Measurements from ENCODE around the gene TSPAN10. TPM values are rescaled to one million over a fixed set of nuclear protein-coding genes. Genes with fewer than 3 reads are reported as not detected.

TSPAN10 gene
- total RNA-seq, 1 donor from 2014 or later: 1.8 TPM

- H3K27me3 Mint-ChIP-seq (ENCODE audit: low read depth): no peaks in the 10 kb centered on the region
- no peaks in the 10 kb centered on the region for H3K9me3 Mint-ChIP-seq (ENCODE audit: low read depth)
- no peak overlapping the region for H3K4me3 Mint-ChIP-seq (ENCODE audit: unreplicated experiment)
- peaks cover 18% of the 10 kb centered on the region for H3K36me3 Mint-ChIP-seq (ENCODE audit: low read depth)
- TF ChIP-seq, protein P1, sequence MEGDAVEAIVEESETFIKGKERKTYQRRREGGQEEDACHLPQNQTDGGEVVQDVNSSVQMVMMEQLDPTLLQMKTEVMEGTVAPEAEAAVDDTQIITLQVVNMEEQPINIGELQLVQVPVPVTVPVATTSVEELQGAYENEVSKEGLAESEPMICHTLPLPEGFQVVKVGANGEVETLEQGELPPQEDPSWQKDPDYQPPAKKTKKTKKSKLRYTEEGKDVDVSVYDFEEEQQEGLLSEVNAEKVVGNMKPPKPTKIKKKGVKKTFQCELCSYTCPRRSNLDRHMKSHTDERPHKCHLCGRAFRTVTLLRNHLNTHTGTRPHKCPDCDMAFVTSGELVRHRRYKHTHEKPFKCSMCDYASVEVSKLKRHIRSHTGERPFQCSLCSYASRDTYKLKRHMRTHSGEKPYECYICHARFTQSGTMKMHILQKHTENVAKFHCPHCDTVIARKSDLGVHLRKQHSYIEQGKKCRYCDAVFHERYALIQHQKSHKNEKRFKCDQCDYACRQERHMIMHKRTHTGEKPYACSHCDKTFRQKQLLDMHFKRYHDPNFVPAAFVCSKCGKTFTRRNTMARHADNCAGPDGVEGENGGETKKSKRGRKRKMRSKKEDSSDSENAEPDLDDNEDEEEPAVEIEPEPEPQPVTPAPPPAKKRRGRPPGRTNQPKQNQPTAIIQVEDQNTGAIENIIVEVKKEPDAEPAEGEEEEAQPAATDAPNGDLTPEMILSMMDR (IDR thresholded peaks at IDR 0.05): no peak
- H3K27ac Mint-ChIP-seq (ENCODE audit: unreplicated experiment): no peak overlapping the region
- DNase-seq (ENCODE audit: low spot score): no peak
- peaks cover 30% of the 10 kb centered on the region for H3K4me1 Mint-ChIP-seq (ENCODE audit: low read depth)
Observed at GRCh38 chr17:81686614-81687013, 49.6 kb downstream of the TSPAN10 start.

DNA sequence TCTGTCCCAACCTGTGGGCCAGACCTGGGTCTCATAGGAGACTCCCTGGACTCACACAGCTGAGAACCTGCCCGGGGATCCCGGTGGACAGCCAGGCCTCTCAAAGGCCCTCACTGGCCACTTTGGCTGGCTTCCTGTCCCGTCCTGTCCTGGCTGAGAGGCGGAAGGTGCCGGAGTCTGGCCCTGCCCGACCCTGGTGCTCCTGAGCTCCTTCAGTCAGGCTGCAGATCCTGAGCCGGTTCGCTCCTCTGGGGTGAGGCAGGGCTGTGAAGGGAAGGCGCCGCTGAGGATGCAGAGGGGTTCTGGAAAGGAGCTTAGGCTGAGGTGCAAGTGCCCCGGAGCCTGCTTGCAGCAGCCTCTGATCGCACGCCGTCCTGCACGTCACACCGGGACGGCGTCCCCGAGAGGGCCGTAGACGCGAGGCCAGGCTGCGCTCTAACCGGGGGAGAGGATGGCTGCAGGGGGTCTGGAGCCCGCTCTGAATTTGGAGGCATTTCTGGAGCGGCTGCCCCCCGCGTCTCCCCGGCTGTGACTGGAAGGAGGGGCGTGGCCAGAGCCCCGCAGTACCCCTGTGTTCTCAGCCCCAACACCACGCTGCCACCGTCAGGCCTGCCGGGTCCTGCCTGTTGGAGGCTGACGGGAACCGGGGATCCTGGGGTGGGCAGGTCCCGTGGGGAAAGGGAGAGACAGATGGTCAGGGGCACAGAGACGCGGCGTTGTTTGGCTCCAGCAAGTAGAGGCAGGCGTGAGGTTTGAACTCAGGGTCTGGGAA, 51.0 kb downstream of the TSPAN10 start:
- Mint-ChIP-seq H3K9me3 (ENCODE audit: low read depth) (no peaks in the 10 kb centered on the region), H3K27ac (ENCODE audit: unreplicated experiment) (no peak overlapping the region), H3K27me3 (ENCODE audit: low read depth) (no peaks in the 10 kb centered on the region), H3K4me1 (ENCODE audit: low read depth) (peaks cover 18% of the 10 kb centered on the region), H3K4me3 (ENCODE audit: unreplicated experiment) (no peak overlapping the region), H3K36me3 (ENCODE audit: low read depth) (peaks cover 24% of the 10 kb centered on the region)
- TF ChIP-seq, protein P1 (IDR thresholded peaks at IDR 0.05): no peak
- no peak for DNase-seq (ENCODE audit: low spot score)

DNA sequence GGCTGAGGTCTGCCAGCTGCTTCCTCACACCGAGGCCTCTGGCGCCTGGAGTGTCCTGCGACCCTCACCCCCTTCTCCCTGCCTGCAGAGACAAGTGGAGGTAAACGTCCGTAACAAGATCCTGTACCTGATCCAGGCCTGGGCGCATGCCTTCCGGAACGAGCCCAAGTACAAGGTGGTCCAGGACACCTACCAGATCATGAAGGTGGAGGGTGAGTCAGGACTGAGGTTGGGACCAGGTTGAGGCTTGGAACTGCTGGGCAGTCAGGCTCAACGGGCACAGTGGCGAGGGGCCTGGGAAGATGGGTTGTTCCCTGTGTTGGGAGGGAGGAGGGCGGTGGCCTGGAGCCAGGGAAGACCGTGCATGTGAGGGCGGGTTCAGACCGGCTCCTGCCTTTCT, 51.6 kb downstream of the TSPAN10 start:
- no peak overlapping the region for H3K27ac Mint-ChIP-seq (ENCODE audit: unreplicated experiment)

GRCh38 chr17:81690066-81690465, 53.1 kb downstream of the TSPAN10 start:
- Mint-ChIP-seq H3K27me3 (ENCODE audit: low read depth) (no peaks in the 10 kb centered on the region), H3K4me1 (ENCODE audit: low read depth) (peaks cover 8% of the 10 kb centered on the region), H3K4me3 (ENCODE audit: unreplicated experiment) (no peak overlapping the region), H3K9me3 (ENCODE audit: low read depth) (no peaks in the 10 kb centered on the region), H3K27ac (ENCODE audit: unreplicated experiment) (no peak overlapping the region), H3K36me3 (ENCODE audit: low read depth) (peaks cover 24% of the 10 kb centered on the region)
- TF ChIP-seq, protein P1 (IDR thresholded peaks at IDR 0.05): no peak
- DNase-seq (ENCODE audit: low spot score): no peak

More for the DNA sequence above, 51.6 kb downstream of the TSPAN10 start:
- no peaks in the 10 kb centered on the region for H3K27me3 Mint-ChIP-seq (ENCODE audit: low read depth)
- no peak overlapping the region for H3K4me3 Mint-ChIP-seq (ENCODE audit: unreplicated experiment)
- no peaks in the 10 kb centered on the region for H3K9me3 Mint-ChIP-seq (ENCODE audit: low read depth)
- peaks cover 24% of the 10 kb centered on the region for H3K36me3 Mint-ChIP-seq (ENCODE audit: low read depth)
- no peak for DNase-seq (ENCODE audit: low spot score)
- peaks cover 16% of the 10 kb centered on the region for H3K4me1 Mint-ChIP-seq (ENCODE audit: low read depth)
- TF ChIP-seq, protein P1 (IDR thresholded peaks at IDR 0.05): no peak

GRCh38 chr17:81690549-81690948, 53.6 kb downstream of the TSPAN10 start:
- H3K36me3 Mint-ChIP-seq (ENCODE audit: low read depth): peaks cover 24% of the 10 kb centered on the region
- no peak for DNase-seq (ENCODE audit: low spot score)
- H3K4me3 Mint-ChIP-seq (ENCODE audit: unreplicated experiment): no peak overlapping the region
- TF ChIP-seq, protein P1 (IDR thresholded peaks at IDR 0.05): no peak
- peaks cover 3% of the 10 kb centered on the region for H3K4me1 Mint-ChIP-seq (ENCODE audit: low read depth)
- no peaks in the 10 kb centered on the region for H3K9me3 Mint-ChIP-seq (ENCODE audit: low read depth)
- no peaks in the 10 kb centered on the region for H3K27me3 Mint-ChIP-seq (ENCODE audit: low read depth)
- H3K27ac Mint-ChIP-seq (ENCODE audit: unreplicated experiment): no peak overlapping the region
